A549 (cell line): ENCODE data around the gene SMARCD1. TPM values are rescaled to one million over a fixed set of nuclear protein-coding genes. Genes with fewer than 3 reads are reported as not detected.

ENCODE experiments used
- ATAC-seq, 2 experiments: fragments of 200-7000 bp in 1 of 2; fragments of >200 bp in 1 of 2; cut with Nextera tagmentation in 1 of 2; cut with Tn5 transposase in 1 of 2; 3 replicates each; pipeline versions ENCODE4 v1.8.0 to v1.9.1; 2018 to 2020; ENCODE audit warnings: mild to moderate bottlenecking in 1 of 2, moderate library complexity in 1 of 2
- CTCF ChIA-PET: fragments of 300-600 bp; sonication (Branson Sonifier 250); formaldehyde crosslinking; extraction: SDS; loops from one replicate; lab custom pipeline; 2021; ENCODE audit warnings: antibody characterized with exemption, inconsistent platforms; lab: Yijun Ruan, JAX
- POLR2A ChIA-PET: fragments of 350-600 bp; formaldehyde crosslinking; extraction: SDS; loops from one replicate; lab custom pipeline; 2021; ENCODE audit warnings: antibody characterized with exemption, inconsistent platforms; lab: Yijun Ruan, JAX
- DNase-seq, 2 experiments: peaks; one replicate each; pipeline versions ENCODE4 v3.0.0 to v3.0.0-alpha.2; 2011 to 2016; ENCODE audit warnings: low read depth in 1 of 2, low spot score in 1 of 2
- FAIRE-seq: peaks from 2 replicates; lab custom pipeline; 2011; peaks lifted over from hg19 to GRCh38; lab: Jason Lieb, UNC
- H3K27ac ChIP-seq, 2 experiments: fragments of >200 bp; sonication (Bioruptor Twin); formaldehyde crosslinking; 3 replicates each; pipeline ENCODE4 v1.5.1; 2016 to 2017
- H3K4me1 ChIP-seq: fragments of >200 bp; sonication (Bioruptor Twin); formaldehyde crosslinking; 3 replicates; pipeline ENCODE4 v1.6.1; 2016
- H3K4me2 ChIP-seq: fragments of >200 bp; sonication (Bioruptor Twin); formaldehyde crosslinking; 3 replicates; pipeline ENCODE4 v1.6.1; 2016
- H3K4me3 ChIP-seq: fragments of >200 bp; sonication (Bioruptor Twin); formaldehyde crosslinking; 3 replicates; pipeline ENCODE4 v1.5.1; 2016
- H3K9me3 ChIP-seq: fragments of >200 bp; sonication (Bioruptor Twin); formaldehyde crosslinking; 3 replicates; pipeline ENCODE4 v1.6.1; 2016
- CBX2 ChIP-seq: fragments of 200-600 bp; sonication (generic); IDR thresholded peaks from 2 replicates; pipeline ENCODE4 v1.6.1; 2016; ENCODE audit warnings: low read depth, mild to moderate bottlenecking, borderline replicate concordance
- HEYL ChIP-seq: fragments of 250-450 bp; sonication (Bioruptor Pico); IDR thresholded peaks from 2 replicates; pipeline ENCODE4 v1.8.0; 2021; ENCODE audit warnings: mild to moderate bottlenecking, moderate library complexity
- HOXB5 ChIP-seq: fragments of 250-450 bp; sonication (Bioruptor Pico); IDR thresholded peaks from 2 replicates; pipeline ENCODE4 v1.5.0; 2020; ENCODE audit warnings: mild to moderate bottlenecking, moderate library complexity
- KDM1A ChIP-seq: fragments of 200-600 bp; sonication (generic); IDR thresholded peaks from 2 replicates; pipeline ENCODE4 v1.6.1; 2016; ENCODE audit warnings: low read depth, mild to moderate bottlenecking
- MAFK ChIP-seq: fragments of 450-650 bp; IDR thresholded peaks from 2 replicates; pipeline ENCODE4 v1.6.1; 2014; ENCODE audit not compliant: partially characterized antibody
- NFE2L2 ChIP-seq: fragments of 150-350 bp; conservative IDR thresholded peaks from 2 replicates; pipeline ENCODE4 v1.6.1; 2014; ENCODE audit warnings: low read length
- PHF8 ChIP-seq: fragments of 200-600 bp; sonication (generic); IDR thresholded peaks from 2 replicates; pipeline ENCODE4 v1.6.1; 2016; ENCODE audit warnings: low read depth, mild to moderate bottlenecking, antibody characterized with exemption, moderate library complexity, borderline replicate concordance
- RAD21 ChIP-seq, 2 experiments: fragments of >200 bp in 1 of 2; sonication (Bioruptor Twin) in 1 of 2; formaldehyde crosslinking in 1 of 2; IDR thresholded peaks in 1 of 2; conservative IDR thresholded peaks in 1 of 2; 2 replicates in 1 of 2; 3 replicates in 1 of 2; pipeline ENCODE4 v1.6.1; 2012 to 2018; ENCODE audit warnings: inconsistent platforms in 1 of 2
- SMC3 ChIP-seq: fragments of >200 bp; sonication (Bioruptor Twin); formaldehyde crosslinking; IDR thresholded peaks from 3 replicates; pipeline ENCODE4 v1.6.1; 2018; ENCODE audit warnings: inconsistent platforms
- ZC3H11A ChIP-seq: fragments of 450-650 bp; IDR thresholded peaks from 2 replicates; pipeline ENCODE4 v1.6.1; 2014; ENCODE audit warnings: antibody characterized with exemption, mild to moderate bottlenecking
- WGBS: methylation state at CpG from one replicate; pipeline ENCODE4 v1.1.6; 2017; ENCODE audit errors: missing lambda C conversion rate; 5-methylcytosine and 5-hydroxymethylcytosine counted together
- polyA plus RNA-seq, 4 experiments: library from polyadenylated mRNA; depleted of rRNA in 3 of 4; stranded (reverse); fragments of >200 nt; fragmentation: RNase III in 1 of 4; extraction: RNeasy Plus Mini Kit Qiagen cat#74134 plus additional on column Dnase treatment in 1 of 4; gene quantifications; 2 replicates in 3 of 4; 3 replicates in 1 of 4; pipeline ENCODE4 v1.2.3, GENCODE V29; 2011 to 2017
- TF ChIP-seq, protein P1 (sequence below): fragments of >200 bp; sonication (Bioruptor Twin); formaldehyde crosslinking; IDR thresholded peaks from 3 replicates; pipeline ENCODE4 v1.5.1; 2016
- TF ChIP-seq, protein P2 (sequence below): fragments of >200 bp; sonication (Bioruptor Twin); formaldehyde crosslinking; IDR thresholded peaks from 2 replicates; pipeline ENCODE4 v1.6.1; 2016
- TF ChIP-seq, protein P3 (sequence below): IDR thresholded peaks from 2 replicates; pipeline ENCODE4 v1.6.1; 2012
- TF ChIP-seq, protein P4 (sequence below): fragments of 250-450 bp; sonication (Bioruptor Pico); IDR thresholded peaks from 2 replicates; pipeline ENCODE4 v1.5.0; 2020; ENCODE audit warnings: low read depth, mild to moderate bottlenecking, moderate library complexity

Gene SMARCD1
- polyA plus RNA-seq, 2 of the 4 experiments (the other 2 are of a cell fraction) = 62.5 to 80.7 TPM

DNA sequence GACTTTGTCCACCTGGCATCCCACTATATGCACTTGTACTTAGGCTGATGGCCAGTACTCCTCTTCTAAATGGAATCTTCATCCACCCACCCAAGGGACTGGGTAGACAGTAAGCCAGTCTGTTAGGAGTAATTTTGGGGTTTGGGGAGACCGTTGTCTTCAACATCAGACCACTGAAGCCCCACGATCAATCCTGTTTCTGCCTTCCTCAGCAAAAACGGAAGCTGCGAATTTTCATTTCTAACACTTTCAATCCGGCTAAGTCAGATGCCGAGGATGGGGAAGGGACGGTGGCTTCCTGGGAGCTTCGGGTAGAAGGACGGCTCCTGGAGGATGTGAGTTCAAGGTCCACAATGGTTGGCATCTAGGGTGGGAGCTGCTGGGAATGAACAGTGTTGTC lies 2.0 kb downstream of the SMARCD1 start:
- H3K4me2 ChIP-seq = no peak overlapping the region
- TF ChIP-seq HEYL (CRISPR knock-in tag) = no peak
- TF ChIP-seq MAFK = peak; percentile 76
- TF ChIP-seq, protein P1, sequence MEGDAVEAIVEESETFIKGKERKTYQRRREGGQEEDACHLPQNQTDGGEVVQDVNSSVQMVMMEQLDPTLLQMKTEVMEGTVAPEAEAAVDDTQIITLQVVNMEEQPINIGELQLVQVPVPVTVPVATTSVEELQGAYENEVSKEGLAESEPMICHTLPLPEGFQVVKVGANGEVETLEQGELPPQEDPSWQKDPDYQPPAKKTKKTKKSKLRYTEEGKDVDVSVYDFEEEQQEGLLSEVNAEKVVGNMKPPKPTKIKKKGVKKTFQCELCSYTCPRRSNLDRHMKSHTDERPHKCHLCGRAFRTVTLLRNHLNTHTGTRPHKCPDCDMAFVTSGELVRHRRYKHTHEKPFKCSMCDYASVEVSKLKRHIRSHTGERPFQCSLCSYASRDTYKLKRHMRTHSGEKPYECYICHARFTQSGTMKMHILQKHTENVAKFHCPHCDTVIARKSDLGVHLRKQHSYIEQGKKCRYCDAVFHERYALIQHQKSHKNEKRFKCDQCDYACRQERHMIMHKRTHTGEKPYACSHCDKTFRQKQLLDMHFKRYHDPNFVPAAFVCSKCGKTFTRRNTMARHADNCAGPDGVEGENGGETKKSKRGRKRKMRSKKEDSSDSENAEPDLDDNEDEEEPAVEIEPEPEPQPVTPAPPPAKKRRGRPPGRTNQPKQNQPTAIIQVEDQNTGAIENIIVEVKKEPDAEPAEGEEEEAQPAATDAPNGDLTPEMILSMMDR = no peak
- no peak overlapping the region for H3K4me3 ChIP-seq
- no peaks in the 10 kb centered on the region for H3K9me3 ChIP-seq
- WGBS = 81% methylated on average over 9 of the region's 9 CpGs
- H3K27ac ChIP-seq = no peak overlapping the region
- POLR2A ChIA-PET = interaction anchor here (0.6 to 2.1 kb wide), 3 partner anchors 24 to 80 kb away, joined by 3 to 7 read pairs (median 4); partner anchors contain the start of genes CERS5 and COX14
- DNase-seq (no peak), FAIRE-seq (no peak), ATAC-seq (no peak)
- CTCF ChIA-PET = interaction anchor here (0.6 to 33.6 kb wide), 13 partner anchors 9 to 281 kb away, joined by 3 to 708 read pairs (median 7); partner anchors contain the start of genes AQP5, AQP6, COX14 and GPD1
- H3K4me1 ChIP-seq = peaks cover 29% of the 10 kb centered on the region

DNA sequence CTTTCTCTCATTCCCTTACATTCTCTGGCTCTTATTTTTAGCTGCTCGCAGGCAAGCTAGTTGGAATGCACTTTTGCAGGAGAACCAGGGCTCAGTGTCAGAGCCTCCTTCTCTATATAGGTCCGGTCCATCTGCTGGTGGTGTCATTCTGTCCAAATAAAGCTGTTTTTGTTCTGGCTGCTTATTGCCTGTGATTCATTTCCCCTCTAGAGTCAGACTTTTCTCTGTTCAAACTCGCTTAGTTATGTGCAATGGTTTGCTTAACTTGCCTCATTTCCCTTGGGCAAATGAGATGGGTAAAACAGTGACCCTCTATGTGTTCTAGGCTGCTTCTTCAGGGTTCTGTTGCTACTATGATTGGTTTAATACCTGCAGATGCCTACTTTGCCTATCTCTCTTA lies 2.9 kb downstream of the SMARCD1 start:
- no peak for FAIRE-seq
- POLR2A ChIA-PET = interaction anchor here (0.6 to 2.1 kb wide), 3 partner anchors 23 to 79 kb away, joined by 3 to 7 read pairs (median 4); partner anchors contain the start of genes CERS5 and COX14

DNA sequence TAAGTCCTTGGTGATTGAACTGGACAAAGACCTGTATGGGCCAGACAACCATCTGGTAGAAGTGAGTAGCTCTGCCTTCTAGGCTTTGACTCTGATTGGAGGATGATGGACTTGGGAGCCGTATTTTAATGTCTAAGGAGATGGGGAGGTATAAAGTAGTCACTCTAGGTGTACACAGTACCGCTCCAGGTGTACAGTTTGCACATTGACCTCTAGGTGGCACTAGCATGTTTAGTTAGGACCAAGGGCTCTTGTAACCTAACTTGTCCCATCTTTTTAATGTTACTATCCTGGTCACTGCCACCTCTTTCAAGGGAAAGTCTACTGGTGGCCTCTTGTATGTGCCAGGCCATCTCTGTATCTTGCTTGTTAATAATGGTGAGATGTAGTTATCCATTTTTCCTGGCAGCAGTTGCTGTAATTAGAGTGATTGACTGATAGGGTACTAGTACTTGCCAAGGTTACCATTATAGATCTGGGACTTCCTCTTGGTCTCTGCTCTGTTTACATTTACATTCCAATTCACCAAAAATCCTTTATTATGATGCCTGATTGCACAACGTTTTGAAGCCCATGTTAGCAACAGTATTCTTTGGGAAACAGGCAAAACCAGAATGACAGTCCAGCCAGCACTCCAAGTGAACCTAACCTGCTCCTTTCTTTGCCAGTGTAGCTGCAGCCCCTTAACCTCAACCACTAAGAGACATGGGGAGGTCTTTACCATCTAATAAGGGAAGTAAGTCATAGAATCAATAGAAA lies 3.6 kb downstream of the SMARCD1 start:
- no peak for FAIRE-seq
- POLR2A ChIA-PET = interaction anchor here (1.6 to 2.1 kb wide), 2 partner anchors 22 to 79 kb away, joined by 4 to 7 read pairs; partner anchors contain the start of genes CERS5 and COX14
- WGBS = 3% methylated on average over 3 of the region's 3 CpGs

More for the DNA sequence above, 2.9 kb downstream of the SMARCD1 start:
- no peak for DNase-seq
- 48% methylated on average over 3 of the region's 3 CpGs for WGBS
- no peak overlapping the region for H3K4me3 ChIP-seq
- H3K4me2 ChIP-seq = no peak overlapping the region
- CTCF ChIA-PET = interaction anchor here (0.6 to 33.6 kb wide), 16 partner anchors 10 to 340 kb away, joined by 3 to 708 read pairs (median 5); partner anchors contain the start of genes AQP5, AQP6, COX14 and GPD1
- no peak for ATAC-seq
- TF ChIP-seq ZC3H11A = no peak
- TF ChIP-seq PHF8 = no peak
- TF ChIP-seq, protein P2, sequence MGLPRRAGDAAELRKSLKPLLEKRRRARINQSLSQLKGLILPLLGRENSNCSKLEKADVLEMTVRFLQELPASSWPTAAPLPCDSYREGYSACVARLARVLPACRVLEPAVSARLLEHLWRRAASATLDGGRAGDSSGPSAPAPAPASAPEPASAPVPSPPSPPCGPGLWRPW = no peak
- TF ChIP-seq KDM1A = no peak
- TF ChIP-seq, protein P3, sequence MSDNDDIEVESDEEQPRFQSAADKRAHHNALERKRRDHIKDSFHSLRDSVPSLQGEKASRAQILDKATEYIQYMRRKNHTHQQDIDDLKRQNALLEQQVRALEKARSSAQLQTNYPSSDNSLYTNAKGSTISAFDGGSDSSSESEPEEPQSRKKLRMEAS = no peak
- TF ChIP-seq CBX2 = no peak
- TF ChIP-seq NFE2L2 = no peak
- TF ChIP-seq, all 56 proteins: peak for 0
- peaks cover 20% of the 10 kb centered on the region for H3K4me1 ChIP-seq
- no peaks in the 10 kb centered on the region for H3K9me3 ChIP-seq
- H3K27ac ChIP-seq = no peak overlapping the region

More for the DNA sequence above, 3.6 kb downstream of the SMARCD1 start:
- H3K4me1 ChIP-seq = peaks cover 13% of the 10 kb centered on the region
- no peak overlapping the region for H3K27ac ChIP-seq
- no peak for TF ChIP-seq CBX2
- peak; percentile 53; the same call in 1 of the 3 replicates for TF ChIP-seq SMC3
- peak; percentile 63 to 72 for TF ChIP-seq RAD21 (conservative IDR thresholded peaks at IDR 0.05 in 1 of 2, IDR thresholded peaks at IDR 0.05 in 1 of 2)
- TF ChIP-seq, protein P4, sequence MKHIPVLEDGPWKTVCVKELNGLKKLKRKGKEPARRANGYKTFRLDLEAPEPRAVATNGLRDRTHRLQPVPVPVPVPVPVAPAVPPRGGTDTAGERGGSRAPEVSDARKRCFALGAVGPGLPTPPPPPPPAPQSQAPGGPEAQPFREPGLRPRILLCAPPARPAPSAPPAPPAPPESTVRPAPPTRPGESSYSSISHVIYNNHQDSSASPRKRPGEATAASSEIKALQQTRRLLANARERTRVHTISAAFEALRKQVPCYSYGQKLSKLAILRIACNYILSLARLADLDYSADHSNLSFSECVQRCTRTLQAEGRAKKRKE (CRISPR knock-in tag) = no peak
- TF ChIP-seq HOXB5 (CRISPR knock-in tag) = no peak
- TF ChIP-seq, protein P1 = peak; percentile 83
- TF ChIP-seq NFE2L2 = no peak
- no peak overlapping the region for H3K4me3 ChIP-seq
- DNase-seq = peak; percentile 78 to 80
- H3K4me2 ChIP-seq = no peak overlapping the region
- CTCF ChIA-PET = interaction anchor here (0.6 to 33.6 kb wide), 24 partner anchors 11 to 701 kb away, joined by 3 to 708 read pairs (median 4); partner anchors contain the start of genes AQP5, AQP6, COX14 and GPD1
- no peaks in the 10 kb centered on the region for H3K9me3 ChIP-seq
- peak; percentile 55 to 57; a peak in 5 of 6 replicates for ATAC-seq
